ENCODE results near the gene RFC3.

- TF ChIP-seq POLR2A (IDR thresholded peaks at IDR 0.05), result no peak
- TF ChIP-seq CTCF (IDR thresholded peaks at IDR 0.05), result no peak
Measured at GRCh38 chr13:33859691-33860303, 41.8 kb downstream of the RFC3 start.
